ENCODE data around the gene RDH5. TPM values are rescaled to one million over a fixed set of nuclear protein-coding genes. Genes with fewer than 3 reads are reported as not detected.

Gene RDH5
- total and polyA plus RNA-seq, 11 donors = 5.9 to 42.4 (median 17.4) TPM

- Histone ChIP-seq H3K4me3 (peak overlapping the region in 11 of 12 donors; percentile 48 to 87 (median 73)), H3K4me1 (peaks cover 0 to 59% (median 28%) of the 10 kb centered on the region in 12 donors), H3K27ac (peak overlapping the region; percentile 65 to 99 (median 92)), H3K36me3 (no peaks in the 10 kb centered on the region), H3K9me3 (no peaks in the 10 kb centered on the region), H3K27me3 (no peaks in the 10 kb centered on the region)
- intact Hi-C loops (cut with DNase I) = loop anchor here in 1 of 10 donors (2.0 kb wide), 1 partner anchor 20 kb away; the partner anchor contains the start of gene CD63
- TF ChIP-seq POLR2A (IDR thresholded peaks at IDR 0.05) = peak in 1 of 2 donors; percentile 45
- TF ChIP-seq, protein P1, sequence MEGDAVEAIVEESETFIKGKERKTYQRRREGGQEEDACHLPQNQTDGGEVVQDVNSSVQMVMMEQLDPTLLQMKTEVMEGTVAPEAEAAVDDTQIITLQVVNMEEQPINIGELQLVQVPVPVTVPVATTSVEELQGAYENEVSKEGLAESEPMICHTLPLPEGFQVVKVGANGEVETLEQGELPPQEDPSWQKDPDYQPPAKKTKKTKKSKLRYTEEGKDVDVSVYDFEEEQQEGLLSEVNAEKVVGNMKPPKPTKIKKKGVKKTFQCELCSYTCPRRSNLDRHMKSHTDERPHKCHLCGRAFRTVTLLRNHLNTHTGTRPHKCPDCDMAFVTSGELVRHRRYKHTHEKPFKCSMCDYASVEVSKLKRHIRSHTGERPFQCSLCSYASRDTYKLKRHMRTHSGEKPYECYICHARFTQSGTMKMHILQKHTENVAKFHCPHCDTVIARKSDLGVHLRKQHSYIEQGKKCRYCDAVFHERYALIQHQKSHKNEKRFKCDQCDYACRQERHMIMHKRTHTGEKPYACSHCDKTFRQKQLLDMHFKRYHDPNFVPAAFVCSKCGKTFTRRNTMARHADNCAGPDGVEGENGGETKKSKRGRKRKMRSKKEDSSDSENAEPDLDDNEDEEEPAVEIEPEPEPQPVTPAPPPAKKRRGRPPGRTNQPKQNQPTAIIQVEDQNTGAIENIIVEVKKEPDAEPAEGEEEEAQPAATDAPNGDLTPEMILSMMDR (IDR thresholded peaks at IDR 0.05) = no peak
- DNase-seq (peak; percentile 74 to 90 (median 80)), ATAC-seq (peak; percentile 51 to 66 (median 60))
- 0 to 2% (median 1%) methylated on average over 3 of the region's 3 CpGs for WGBS, 4 donors
Measured at GRCh38 chr12:55708695-55709233, 11.4 kb upstream of the RDH5 start.

- peak overlapping the region; percentile 11 to 87 (median 62) for H3K4me3 ChIP-seq
- H3K9me3 ChIP-seq = no peaks in the 10 kb centered on the region
- no peaks in the 10 kb centered on the region for H3K27me3 ChIP-seq
- 35 to 41% (median 39%) methylated on average over 4 of the region's 4 CpGs for WGBS, 4 donors
- no peaks in the 10 kb centered on the region for H3K36me3 ChIP-seq
- TF ChIP-seq, protein P1 (IDR thresholded peaks at IDR 0.05) = no peak
- TF ChIP-seq POLR2A (IDR thresholded peaks at IDR 0.05) = peak in 1 of 2 donors; percentile 43
- intact Hi-C loops (cut with DNase I) = no loop called here
- DNase-seq (peak; percentile 72 to 86 (median 80)), ATAC-seq (peak; percentile 48 to 64 (median 55))
- H3K4me1 ChIP-seq = peaks cover 0 to 62% (median 42%) of the 10 kb centered on the region in 12 donors
- H3K27ac ChIP-seq = peak overlapping the region; percentile 65 to 99 (median 92)
Measured at GRCh38 chr12:55711786-55712553, 8.2 kb upstream of the RDH5 start.

DNA sequence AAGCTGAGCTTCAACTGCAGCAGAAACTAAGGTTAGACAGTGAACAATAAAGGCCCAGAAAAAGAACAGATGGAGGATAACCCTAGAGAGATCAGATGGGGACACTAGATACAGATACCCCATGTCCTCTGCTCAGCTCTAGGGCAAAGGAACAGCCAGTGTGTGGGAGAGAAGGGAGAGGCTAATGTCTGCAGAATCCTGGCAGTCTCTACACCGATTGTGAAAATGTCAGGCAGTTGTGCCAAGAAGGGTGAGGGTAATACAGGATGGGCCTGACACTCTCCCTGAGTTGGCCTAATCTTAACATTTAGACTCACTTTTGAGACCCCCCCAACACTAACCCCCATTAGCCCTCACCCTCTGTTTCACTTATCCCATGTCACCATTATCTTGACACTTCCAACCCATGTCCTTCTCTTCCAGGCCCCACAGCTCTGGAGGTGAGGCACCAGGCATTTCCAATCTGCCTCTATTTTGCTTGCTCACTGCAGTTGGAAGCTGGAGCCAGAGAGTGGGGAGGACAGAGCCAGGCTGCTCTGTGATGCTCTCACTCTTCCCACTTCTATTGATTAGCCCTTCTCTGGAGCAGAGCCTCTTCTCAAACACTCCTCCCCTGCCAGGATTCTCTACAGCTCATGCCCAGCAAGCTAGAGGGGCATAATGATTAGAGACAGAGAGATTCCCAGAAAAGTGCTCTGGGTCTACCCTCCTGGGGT lies 7.3 kb upstream of the RDH5 start:
- H3K9me3 ChIP-seq = no peaks in the 10 kb centered on the region
- H3K4me1 ChIP-seq = peaks cover 3 to 66% (median 49%) of the 10 kb centered on the region in 12 donors
- ATAC-seq (peak in 2 of 4 donors; percentile 3 to 8), DNase-seq (peak in 3 of 5 donors; percentile 34 to 38 (median 34))
- H3K27ac ChIP-seq = peak overlapping the region; percentile 65 to 99 (median 92)
- TF ChIP-seq, protein P1 (IDR thresholded peaks at IDR 0.05) = no peak
- no peak for TF ChIP-seq POLR2A (IDR thresholded peaks at IDR 0.05)
- intact Hi-C loops (cut with DNase I) = no loop called here
- no peaks in the 10 kb centered on the region for H3K36me3 ChIP-seq
- WGBS, 4 donors = 12 to 18% (median 16%) methylated on average over 1 of the region's 1 CpG
- no peaks in the 10 kb centered on the region for H3K27me3 ChIP-seq
- peak overlapping the region in 9 of 12 donors; percentile 2 to 87 (median 73) for H3K4me3 ChIP-seq

Data from heart left ventricle (tissue), 16 donors.